ENCODE results near the gene PCGF6.

DNA sequence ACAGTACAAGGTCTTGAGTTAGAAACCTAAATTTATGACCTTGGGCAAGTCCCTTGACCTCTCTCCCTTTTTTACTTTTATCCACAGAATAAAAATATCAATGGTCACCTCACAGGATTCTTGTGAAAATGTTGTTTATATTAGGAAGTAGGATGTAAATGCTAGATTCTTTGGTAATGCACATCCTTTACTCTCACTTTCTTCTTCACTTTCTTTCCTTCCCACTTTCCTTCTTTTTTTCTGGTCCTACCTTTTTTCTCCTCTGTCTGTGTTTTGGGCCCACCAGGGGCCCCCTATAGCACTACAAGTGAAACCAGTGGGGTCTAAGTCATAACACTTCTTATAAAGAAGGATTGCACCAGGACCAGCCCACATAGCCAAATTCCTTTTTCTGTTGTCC lies 93.1 kb downstream of the PCGF6 start:
- TF ChIP-seq, protein P1, sequence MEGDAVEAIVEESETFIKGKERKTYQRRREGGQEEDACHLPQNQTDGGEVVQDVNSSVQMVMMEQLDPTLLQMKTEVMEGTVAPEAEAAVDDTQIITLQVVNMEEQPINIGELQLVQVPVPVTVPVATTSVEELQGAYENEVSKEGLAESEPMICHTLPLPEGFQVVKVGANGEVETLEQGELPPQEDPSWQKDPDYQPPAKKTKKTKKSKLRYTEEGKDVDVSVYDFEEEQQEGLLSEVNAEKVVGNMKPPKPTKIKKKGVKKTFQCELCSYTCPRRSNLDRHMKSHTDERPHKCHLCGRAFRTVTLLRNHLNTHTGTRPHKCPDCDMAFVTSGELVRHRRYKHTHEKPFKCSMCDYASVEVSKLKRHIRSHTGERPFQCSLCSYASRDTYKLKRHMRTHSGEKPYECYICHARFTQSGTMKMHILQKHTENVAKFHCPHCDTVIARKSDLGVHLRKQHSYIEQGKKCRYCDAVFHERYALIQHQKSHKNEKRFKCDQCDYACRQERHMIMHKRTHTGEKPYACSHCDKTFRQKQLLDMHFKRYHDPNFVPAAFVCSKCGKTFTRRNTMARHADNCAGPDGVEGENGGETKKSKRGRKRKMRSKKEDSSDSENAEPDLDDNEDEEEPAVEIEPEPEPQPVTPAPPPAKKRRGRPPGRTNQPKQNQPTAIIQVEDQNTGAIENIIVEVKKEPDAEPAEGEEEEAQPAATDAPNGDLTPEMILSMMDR (IDR thresholded peaks at IDR 0.05): no peak
- TF ChIP-seq SP1 (CRISPR knock-in tag; conservative IDR thresholded peaks at IDR 0.05) (no peak), ZNF671 (CRISPR knock-in tag; IDR thresholded peaks at IDR 0.05) (no peak), ZBTB21 (CRISPR knock-in tag; IDR thresholded peaks at IDR 0.05; ENCODE audit: borderline replicate concordance) (no peak), ZNF423 (CRISPR knock-in tag; IDR thresholded peaks at IDR 0.05) (no peak)
